22Rv1 (cell line): Measurements from ENCODE around the gene ACP6.
"Not testable (repeated sequence)": the region's sequence is repeated elsewhere in the genome, so short reads cannot be mapped to it uniquely, and the experiment has no call there.

Source experiments
- H3K27ac ChIP-seq: fragments of 450-650 bp; 2 replicates; pipeline ENCODE4 v1.5.1; 2017
- ZFX ChIP-seq: fragments of 450-650 bp; IDR thresholded peaks from 2 replicates; pipeline ENCODE4 v1.6.1; 2017; ENCODE audit warnings: antibody characterized with exemption, borderline replicate concordance
- TF ChIP-seq, protein P1 (sequence below): fragments of 450-650 bp; IDR thresholded peaks from 2 replicates; pipeline ENCODE4 v1.5.1; 2017; ENCODE audit warnings: mild to moderate bottlenecking

The ACP6 gene

DNA sequence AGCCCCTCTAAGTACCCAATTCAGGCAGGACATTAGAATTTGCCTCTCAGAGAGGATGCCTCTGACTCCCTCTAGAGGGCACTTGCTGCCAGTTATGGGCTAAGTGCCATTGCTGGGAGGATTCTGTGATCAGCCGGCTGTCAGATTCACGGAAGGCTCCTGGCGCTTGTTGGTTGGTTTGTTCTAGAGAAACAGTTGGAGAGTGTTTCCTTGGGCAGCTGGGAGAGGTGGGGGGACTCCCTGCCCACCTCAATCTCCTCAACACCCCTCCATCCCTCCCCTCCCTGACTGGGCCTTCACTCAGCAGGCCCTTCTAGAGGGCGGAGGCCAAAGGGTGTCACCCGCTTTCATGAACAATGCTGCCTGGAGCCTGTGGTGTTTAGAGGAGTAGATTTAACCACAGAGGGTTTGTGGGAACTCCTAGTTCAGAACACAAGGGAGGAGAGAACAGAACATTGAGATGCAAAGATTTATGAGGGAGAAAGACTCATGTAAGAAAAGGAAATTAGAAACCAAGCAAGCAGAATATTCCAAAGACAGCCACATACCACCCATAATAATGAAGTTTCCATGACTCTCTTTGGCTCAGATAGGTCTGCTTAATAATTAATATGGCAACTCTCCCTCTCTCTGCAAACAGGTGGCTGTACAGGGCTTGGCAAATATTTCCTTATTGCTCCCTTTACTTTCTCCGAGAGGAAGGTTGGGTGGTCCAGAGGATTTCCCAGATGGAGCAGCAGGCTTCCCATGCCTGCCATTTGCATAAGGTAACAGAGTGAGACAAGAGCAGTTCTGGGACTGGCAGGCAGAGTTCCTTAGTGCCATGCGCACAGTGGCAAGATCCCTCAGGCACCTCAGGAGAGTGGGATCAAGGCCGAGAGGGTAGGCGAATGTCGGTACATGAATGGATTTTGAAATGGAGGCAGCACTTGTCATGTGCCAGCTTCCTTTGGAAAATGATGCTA is 30.0 kb upstream of the ACP6 start:
- TF ChIP-seq ZFX, result no peak
- TF ChIP-seq, protein P1, sequence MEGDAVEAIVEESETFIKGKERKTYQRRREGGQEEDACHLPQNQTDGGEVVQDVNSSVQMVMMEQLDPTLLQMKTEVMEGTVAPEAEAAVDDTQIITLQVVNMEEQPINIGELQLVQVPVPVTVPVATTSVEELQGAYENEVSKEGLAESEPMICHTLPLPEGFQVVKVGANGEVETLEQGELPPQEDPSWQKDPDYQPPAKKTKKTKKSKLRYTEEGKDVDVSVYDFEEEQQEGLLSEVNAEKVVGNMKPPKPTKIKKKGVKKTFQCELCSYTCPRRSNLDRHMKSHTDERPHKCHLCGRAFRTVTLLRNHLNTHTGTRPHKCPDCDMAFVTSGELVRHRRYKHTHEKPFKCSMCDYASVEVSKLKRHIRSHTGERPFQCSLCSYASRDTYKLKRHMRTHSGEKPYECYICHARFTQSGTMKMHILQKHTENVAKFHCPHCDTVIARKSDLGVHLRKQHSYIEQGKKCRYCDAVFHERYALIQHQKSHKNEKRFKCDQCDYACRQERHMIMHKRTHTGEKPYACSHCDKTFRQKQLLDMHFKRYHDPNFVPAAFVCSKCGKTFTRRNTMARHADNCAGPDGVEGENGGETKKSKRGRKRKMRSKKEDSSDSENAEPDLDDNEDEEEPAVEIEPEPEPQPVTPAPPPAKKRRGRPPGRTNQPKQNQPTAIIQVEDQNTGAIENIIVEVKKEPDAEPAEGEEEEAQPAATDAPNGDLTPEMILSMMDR, result peak; percentile 99
- H3K27ac ChIP-seq, result no peak overlapping the region

DNA sequence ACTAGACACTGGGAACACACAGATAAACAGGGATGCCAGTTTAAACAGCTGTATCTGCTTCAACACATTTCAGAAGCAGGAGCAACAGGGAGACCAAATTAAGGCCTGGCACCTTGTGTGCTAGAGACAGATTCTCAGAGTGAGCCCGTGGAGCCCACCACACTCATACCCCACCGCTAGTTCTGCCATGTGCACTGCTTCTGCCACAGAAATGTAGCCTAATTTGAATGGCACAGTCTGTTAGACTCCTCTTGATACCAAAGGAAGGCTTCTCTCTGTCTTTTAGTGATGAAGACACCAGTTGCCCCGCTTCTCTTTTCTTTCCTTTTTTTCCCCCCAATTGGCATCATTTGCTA is 29.3 kb upstream of the ACP6 start:
- H3K27ac ChIP-seq, result no peak overlapping the region
- TF ChIP-seq, protein P1, result no peak

DNA sequence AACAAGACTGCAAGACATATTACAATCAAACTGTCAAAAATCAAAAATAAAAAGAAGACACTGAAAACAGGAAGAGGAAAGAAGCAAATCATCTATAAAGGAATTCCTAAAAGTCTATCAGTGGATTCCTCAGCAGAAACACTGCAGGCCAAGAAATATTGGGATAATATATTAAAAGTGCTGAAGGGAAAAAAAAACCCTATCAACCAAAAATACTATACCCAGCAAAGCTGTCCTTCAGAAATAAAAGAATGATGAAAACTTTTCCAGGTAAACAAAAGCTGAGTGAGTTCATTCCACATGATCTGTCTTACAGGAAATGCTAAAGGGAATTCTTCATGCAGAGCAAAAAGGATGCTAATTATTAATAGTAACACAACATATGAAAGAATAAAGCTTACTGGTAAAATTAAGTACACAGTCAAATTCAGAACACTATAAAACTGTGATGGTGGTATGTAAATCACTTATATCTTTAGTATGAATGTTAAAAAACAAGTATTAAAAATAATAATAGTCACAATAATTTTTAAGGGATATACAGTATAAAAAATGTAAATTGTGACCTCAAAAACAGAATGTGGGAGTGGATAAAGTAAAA is 12.9 kb upstream of the ACP6 start:
- TF ChIP-seq, protein P1, result no peak
- no peak for TF ChIP-seq ZFX

DNA sequence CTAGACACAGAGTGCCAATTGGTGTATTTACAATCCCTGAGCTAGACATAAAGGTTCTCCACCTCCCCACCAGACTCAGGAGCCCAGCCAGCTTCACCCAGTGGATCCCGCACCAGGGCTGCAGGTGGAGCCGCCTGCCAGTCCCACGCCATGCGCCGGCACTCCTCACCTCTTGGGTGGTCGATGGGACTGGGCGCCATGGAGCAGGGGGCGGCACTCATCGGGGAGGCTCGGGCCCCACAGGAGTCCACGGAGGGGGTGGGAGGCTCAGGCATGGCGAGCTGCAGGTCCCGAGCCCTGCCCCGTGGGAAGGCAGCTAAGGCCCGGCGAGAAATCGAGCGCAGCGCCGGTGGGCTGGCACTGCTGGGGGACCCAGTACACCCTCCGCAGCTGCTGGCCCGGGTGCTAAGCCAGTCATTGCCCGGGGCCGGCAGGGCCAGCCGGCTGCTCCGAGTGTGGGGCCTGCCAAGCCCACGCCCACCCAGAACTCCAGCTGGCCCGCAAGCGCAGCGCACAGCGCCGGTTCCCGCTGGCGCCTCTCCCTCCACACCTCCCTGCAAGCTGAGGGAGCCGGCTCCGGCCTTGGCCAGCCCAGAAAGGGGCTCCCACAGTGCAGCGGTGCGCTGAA is 10.4 kb upstream of the ACP6 start:
- H3K27ac ChIP-seq, result not testable (repeated sequence)

More for the DNA sequence above, 12.9 kb upstream of the ACP6 start:
- no peak overlapping the region for H3K27ac ChIP-seq

DNA sequence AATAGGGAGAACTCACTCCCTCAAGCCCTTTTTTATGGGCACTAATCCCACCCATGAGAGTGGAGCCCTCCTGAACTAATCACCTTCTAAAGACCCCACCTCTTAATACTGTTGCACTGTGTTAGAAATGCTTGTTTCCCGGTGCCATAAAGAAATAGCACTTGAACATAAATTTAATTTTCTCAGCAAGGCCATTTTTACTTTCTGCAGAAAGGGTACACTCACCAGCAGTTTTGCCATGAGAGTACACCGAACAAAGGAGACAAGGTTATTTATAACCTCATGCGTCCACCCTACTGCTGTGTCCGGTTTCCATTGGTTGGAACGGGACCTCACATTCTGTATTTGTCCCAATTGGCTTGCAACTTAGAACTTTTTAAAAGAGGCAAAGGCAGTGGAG is 7.4 kb upstream of the ACP6 start:
- not testable (repeated sequence) for H3K27ac ChIP-seq

DNA sequence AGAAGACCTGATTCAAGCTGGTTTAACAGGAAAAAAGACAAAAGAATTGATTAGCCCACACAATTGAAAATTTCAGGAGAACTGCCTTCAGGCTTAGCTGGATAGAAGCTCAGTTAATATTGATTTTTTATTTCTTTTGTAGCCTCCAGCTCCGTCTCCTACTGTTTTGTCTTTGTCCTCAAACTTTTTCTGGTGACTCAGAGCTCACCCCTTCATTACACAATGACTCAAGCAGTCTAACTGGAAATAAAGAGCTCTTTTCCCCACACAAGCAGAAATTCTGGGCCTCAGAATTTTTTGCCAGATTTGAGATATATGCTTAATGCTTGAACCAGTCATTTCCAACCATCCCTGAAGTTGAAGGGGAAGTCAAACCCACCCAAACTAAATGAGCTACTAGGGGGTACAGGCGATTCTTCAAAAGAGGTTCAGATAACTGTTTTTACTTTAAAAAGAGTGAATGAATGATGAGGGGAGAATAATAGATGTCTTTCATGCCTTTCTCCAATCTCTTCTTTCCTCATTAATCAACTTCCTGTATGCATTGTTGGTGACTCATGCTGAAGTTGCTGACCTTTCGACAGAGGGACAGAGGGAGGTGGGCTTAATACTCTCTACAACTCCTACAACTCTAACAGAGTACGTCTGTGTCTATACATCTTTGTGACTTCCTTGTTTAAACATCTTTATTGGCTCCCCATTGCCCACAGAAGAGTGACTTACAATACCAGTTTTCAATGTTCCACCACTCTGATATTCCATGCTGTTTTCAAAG is 6.2 kb upstream of the ACP6 start:
- TF ChIP-seq, protein P1, result no peak
- TF ChIP-seq ZFX, result no peak
- H3K27ac ChIP-seq, result no peak overlapping the region

DNA sequence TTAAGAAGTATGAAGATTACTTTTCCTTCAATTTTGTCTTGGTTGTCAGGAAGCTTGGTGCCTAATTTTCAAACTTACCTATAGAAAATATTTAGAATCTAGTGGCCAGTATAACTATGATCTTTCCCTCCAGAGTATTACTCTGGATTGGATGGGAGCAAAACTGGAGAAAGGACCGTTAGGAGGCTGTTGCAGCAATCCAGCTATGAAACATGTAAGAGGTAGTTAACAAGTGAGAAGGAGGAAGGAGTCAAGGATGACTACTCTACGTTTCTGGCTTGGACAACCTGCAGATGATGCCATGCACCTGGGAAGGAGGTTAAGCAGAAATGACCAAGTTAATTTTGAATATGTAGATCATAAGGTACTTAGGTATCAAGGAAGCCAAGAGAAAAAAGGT is 3.5 kb upstream of the ACP6 start:
- H3K27ac ChIP-seq, result no peak overlapping the region
- no peak for TF ChIP-seq ZFX
- TF ChIP-seq, protein P1, result no peak

DNA sequence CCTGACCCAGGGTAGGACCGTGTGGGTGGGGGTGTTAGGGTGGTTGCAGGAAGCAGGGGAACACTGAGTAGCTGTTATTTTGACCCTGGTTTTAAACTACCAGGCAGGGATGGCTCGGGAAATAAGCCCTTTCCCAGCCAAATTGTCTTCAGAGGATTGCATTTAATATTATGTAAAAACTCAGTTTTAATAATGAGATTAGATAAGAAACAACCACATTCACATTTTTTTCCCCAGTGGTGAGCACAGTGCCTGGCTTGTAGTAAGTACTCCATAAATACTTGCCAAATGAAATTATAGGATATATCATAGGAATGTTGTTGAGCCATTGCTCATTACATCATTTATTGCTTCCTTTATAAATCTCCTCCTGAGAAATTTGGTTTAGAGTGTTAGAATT is 3.1 kb upstream of the ACP6 start:
- TF ChIP-seq, protein P1, result no peak
- no peak for TF ChIP-seq ZFX
- no peak overlapping the region for H3K27ac ChIP-seq
